Astrocyte of the spinal cord (primary cell): ENCODE measurements around the gene BTBD9.

ENCODE experiments used
- DNase-seq: peaks from one replicate; pipeline ENCODE4 v3.0.0; 2011; ENCODE audit warnings: low read depth, low spot score
- H3K4me3 ChIP-seq: 2 replicates; pipeline ENCODE4 v1.5.1; 2011; ENCODE audit warnings: low read depth, mild to moderate bottlenecking, low read length, moderate library complexity
- in situ Hi-C: cut with HindIII; loops from 2 replicates; pipeline ENCODE4 v1.10.0; 2017; ENCODE audit warnings: low sequenced_read_pairs
- TF ChIP-seq, protein P1 (sequence below): IDR thresholded peaks from 2 replicates; pipeline ENCODE4 v1.5.1; 2012; ENCODE audit warnings: low read depth, mild to moderate bottlenecking, low read length, inconsistent platforms

The BTBD9 gene

DNA sequence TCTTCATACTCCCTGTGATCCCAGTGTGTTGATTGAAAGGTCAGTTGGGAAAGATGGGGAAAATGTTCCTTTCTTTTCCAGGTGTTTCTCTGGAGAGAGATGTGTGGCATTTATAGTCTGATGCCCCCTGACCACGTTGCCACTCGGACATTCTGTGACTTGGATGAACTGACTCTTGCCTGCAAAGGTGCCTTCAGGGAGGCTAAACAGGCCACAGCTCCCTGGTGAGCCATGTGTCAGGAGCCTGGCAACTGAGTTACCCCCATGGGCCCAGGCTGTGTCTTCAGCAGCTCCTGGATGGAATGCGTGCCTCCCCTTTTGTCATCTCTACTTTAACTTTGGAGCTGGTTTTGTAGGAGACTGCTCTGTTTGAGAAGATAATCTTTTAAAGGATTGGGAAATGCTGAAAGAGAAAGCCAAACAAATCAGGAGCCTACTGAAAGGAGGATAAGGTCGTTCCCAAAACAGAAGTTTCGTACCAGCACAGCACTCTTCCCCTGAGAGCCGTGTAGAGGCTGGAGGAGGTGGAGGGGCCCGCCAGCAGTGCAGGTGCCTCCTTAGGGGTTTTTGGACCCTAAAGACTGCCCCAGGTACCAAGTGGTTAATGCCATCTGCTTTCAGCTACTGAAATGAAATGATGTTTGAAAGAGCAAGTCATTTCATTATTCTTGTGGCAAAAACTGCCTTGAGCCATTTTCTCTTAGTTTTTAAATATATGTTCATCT is 497.4 kb downstream of the BTBD9 start:
- in situ Hi-C loops: no loop called here
- DNase-seq: no peak
- TF ChIP-seq, protein P1, sequence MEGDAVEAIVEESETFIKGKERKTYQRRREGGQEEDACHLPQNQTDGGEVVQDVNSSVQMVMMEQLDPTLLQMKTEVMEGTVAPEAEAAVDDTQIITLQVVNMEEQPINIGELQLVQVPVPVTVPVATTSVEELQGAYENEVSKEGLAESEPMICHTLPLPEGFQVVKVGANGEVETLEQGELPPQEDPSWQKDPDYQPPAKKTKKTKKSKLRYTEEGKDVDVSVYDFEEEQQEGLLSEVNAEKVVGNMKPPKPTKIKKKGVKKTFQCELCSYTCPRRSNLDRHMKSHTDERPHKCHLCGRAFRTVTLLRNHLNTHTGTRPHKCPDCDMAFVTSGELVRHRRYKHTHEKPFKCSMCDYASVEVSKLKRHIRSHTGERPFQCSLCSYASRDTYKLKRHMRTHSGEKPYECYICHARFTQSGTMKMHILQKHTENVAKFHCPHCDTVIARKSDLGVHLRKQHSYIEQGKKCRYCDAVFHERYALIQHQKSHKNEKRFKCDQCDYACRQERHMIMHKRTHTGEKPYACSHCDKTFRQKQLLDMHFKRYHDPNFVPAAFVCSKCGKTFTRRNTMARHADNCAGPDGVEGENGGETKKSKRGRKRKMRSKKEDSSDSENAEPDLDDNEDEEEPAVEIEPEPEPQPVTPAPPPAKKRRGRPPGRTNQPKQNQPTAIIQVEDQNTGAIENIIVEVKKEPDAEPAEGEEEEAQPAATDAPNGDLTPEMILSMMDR: no peak
- H3K4me3 ChIP-seq: no peak overlapping the region

DNA sequence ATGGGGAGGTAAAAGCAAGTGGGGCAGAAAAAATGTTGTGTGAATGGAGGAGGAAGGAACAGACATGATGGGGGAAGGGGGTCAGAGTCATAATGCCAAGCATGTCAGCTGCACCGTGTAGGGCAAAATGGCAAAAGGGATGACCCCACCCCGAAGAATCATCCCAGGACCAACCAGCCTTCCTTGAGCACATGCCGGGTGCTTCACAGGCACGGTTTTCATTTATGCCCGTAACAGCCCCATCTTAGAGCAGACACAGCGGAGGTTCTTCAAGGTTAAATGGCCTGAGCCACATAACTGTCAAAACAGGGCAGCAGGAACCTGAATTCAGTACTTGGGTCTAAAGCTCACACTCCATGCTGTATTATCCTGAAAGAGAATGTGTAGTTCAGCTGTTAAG is 498.0 kb downstream of the BTBD9 start:
- DNase-seq: no peak
- in situ Hi-C loops: no loop called here
- H3K4me3 ChIP-seq: no peak overlapping the region
- TF ChIP-seq, protein P1: no peak

DNA sequence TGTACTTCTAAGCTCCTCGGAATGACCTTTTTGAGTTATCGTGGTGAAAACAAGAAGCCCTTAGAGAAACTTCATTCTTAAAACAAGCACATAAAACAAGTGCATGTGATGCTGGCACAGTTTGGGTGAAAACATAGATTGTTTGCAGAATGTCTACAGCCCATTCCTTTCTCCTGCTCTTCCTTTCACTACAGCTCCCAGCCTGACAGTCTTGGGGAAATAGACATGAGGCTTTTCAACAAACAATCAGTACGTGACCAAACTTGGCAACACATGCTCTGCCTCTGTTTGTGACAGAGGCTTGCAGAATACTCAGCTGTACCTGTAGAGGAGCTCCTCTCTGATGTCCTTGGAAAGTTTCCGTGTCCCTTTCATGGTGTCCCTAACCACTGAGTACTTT is 498.6 kb downstream of the BTBD9 start:
- in situ Hi-C loops: no loop called here
- DNase-seq: no peak
- no peak overlapping the region for H3K4me3 ChIP-seq
- TF ChIP-seq, protein P1: no peak

DNA sequence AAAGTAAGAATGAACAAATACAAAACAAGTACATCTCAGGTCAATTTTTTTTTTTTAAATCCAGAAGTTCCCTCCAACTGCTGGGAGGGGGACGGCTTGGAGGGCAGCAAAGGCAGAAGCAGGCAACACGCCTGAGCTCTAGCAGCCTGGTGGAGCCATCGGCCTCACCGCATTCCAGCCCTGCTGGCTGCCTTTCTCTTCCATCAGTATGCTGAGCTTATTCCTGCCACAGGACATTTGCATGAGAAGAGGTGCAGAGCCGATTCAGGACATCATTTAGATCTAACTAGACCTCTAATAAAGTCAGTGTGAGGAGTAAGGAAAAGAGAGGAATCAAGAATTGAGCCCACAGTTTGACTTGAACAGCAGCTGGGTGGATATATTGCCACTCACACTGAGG is 501.4 kb downstream of the BTBD9 start:
- in situ Hi-C loops: no loop called here
- TF ChIP-seq, protein P1: no peak
- H3K4me3 ChIP-seq: no peak overlapping the region
- no peak for DNase-seq

DNA sequence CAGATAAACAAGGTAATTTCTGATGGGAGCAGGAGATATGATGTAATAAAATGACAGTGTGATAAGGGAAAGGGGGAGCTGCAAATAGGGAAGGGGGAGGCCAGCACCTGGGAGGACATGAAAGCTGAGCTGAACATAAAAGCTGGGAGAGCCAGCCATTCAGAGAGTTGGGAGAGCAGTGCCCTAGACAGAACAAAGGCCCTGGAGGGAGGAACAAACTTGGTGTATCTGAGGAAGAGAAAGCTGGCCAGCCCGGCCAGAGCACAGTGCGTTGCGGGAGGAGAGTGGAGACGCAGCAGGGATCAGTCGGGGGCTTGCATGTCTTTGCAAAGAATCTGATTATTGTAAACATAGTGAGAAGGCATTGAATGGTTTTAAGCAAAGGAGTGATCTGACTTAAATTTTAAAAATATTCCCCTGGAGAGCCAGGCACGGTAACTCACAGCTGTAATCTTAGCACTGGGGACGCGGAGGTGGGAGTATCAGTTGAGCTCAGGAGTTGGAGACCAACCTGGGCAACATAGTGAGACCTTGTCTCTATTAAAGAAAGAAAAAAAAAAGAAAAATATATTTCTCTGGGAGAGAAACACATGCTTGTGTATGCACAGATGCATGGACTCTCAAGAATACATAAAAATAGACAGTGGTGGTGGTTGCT is 502.0 kb downstream of the BTBD9 start:
- in situ Hi-C loops: no loop called here
- TF ChIP-seq, protein P1: no peak
- no peak overlapping the region for H3K4me3 ChIP-seq
- DNase-seq: no peak

DNA sequence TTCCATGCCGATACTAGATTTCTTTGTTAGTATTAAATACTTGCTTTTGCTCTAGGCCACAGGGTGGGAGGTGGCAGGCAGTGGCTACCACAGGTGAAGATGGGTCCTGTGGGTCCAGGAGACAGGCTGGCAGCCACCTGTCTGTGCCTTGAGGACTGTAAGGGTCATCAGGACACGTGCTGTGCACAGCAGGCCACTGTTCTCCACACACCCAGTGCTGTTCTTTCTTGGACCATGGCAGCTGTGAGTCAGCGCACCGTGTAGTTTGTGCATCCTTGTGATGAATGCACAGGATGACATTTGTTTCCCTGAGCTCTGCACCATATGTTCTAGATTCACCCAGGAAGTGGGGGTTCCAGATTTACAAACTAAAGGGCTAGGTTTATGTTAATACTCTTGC is 503.2 kb downstream of the BTBD9 start:
- peak; percentile 45 for DNase-seq
- in situ Hi-C loops: no loop called here
- no peak overlapping the region for H3K4me3 ChIP-seq
- TF ChIP-seq, protein P1: no peak
